ENCODE measurements around the gene AUTS2.

AUTS2 gene

GRCh38 chr7:70460562-70460961 lies 862.3 kb downstream of the AUTS2 start:
- no peak for DNase-seq (ENCODE audit: low spot score)

GRCh38 chr7:70463352-70463938 lies 865.2 kb downstream of the AUTS2 start:
- DNase-seq (ENCODE audit: low spot score) = no peak

DNA sequence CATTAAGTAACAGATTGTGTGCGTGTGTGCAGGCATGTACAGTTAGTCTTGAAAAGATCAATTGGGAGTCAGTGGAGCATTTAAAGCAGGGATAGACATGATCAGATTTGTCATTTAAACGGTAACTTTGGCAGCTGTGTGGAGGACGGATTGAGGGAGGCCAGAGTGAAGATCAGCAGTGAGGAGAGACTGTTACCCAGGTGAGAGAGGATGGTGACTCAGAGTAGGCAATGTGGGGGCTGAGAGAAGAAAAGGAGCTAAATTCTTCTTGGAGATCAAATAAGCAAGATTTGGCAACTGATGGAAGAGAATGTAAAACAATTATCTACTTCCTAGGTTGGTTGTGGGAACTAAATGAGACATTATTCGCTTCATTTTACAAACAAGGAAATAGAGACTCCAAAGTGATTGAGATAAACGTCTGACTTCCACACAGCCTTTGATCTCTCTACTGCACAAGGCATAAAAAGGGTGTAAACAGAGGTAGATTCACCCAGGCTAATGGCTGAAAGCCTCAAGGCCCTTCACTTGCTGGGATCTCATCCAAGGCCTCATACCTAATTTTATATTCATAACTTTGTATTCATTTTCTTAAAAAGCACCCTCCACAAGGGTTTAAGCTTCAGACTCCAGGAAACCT lies 868.6 kb downstream of the AUTS2 start:
- DNase-seq (ENCODE audit: low spot score) = no peak

DNA sequence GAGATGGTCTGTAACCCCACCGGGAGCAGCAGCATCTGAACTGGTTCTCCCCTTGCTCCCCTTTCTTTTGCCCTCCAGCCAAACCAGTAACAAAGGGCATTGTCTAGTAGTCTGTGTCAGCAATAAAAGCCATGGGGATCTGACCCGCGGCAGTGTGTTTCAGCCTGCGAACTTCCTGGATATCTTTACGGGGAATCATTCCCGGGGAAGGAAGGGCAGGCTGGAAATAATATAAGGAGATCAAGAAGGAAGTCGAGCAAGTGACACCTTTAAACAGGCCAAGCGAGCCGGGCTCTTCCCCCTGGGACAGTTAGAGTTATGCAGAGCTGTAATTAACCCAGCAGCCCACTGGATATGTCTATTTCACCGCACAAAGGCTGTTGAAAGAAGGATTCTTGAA lies 872.5 kb downstream of the AUTS2 start:
- DNase-seq (ENCODE audit: low spot score) = no peak

DNA sequence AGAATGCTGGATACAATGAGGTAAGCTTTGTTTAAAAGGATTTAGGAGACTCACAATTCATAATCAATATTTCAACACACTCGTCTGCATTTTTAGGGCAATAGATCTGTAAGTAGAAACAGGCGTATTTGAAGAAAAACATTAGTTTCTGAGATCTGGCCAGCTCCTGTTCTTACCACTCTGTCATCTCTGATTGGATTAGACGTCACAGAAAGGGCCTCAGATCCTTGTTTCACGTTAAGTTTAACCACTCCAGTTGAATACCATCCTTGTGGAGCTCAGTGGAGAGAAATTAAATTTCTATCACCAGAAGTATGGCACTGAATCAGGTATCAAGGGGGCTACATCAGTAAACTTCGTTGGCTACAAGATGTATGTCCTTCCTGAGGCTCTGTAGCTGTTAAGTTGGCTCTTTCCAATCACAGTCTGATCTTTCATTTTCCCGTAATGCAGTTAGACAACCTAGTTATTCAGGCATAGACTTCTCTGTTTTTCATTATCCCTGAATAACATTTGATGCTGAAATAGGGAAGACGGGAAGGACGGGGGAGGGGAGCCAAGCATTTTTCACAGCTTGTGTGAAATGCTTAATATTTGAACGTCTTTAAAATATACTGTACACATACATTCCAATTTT lies 874.4 kb downstream of the AUTS2 start:
- no peak for DNase-seq (ENCODE audit: low spot score)

- no peak for DNase-seq (ENCODE audit: low spot score)
Observed at GRCh38 chr7:70474639-70475234, 876.5 kb downstream of the AUTS2 start.

DNA sequence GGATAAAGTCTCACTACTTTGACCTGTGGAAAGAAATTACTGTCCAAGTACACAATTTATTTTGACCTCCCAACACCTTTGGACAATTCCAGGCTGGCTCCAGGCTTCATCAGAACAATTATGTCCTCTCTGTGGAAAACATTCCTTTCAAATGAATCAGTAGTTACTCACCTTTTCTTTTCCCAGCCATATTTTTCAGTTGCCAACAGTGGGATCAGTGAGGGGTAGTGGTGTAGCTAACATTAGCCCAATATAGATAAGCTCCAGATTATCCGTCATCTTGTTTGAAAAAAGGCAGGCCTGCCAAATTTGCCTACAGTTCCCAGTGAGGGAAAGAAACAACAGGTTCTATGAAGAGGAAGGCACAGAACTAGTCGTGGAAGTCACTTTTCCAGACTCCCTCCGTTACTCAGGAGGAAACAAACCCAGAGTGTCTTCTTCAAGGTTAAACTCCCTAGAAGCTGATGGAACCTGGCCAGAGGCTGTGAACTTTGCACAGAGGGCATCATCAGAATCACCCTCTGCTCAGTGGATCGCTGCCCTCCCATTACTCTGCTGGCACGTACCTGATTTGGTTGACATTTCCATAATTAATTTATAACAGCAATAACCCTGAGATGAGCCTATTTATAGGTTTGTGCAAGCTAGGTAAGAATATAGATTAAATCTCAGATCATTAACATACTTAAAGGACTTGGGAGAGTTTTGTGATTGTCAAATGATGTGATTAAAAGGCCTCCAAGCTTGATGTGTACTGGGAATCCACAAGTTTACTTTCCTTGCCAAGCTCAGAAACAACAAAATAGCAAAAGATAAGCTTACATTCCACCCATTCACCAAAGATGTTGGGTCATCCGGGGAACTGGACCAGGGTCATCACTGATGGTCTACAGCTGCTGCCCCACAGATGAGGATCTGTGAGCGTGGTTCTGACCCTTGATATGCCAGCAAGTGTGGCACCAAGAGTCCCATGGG lies 879.0 kb downstream of the AUTS2 start:
- peak; percentile 14 for DNase-seq (ENCODE audit: low spot score)

DNA sequence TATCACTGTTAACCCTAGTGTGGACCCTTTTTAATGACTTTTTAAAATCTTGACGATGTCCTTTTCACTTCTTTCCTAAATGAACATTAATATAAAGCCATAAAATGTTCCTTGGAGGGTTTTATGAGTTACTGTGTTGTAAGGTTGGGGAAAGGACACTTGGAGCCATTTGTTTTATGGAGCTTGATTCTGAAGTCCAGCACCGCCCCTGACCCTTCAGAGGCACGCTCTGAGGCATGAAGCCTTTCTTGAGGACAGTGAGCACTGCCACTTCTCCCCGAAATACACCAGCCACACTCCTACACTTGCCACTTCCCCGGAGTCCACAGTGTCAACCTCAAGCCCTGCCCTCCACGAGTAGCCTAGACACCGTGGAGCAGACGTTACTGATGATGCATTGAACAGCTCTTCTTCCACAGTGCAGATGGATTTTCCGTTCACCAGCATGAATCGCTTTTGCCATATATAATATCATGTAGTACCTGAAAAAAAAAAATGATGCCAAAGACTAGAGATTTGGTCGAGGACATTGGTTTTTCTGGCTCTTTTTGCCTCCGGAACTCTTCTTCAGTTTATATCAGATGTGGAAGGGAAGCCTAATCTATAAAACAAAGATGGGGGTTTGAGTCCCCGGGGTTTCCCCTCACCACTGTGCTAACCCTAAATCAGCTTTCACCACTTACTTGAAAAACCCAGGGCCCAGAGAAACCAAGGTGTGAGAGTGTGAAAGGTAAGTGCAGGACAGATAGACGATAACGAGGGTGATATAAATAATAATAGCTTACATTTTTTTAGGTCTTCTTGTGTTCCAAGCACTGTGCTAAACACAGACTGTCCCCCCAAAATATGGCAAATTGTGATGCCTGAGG lies 881.1 kb downstream of the AUTS2 start:
- DNase-seq (ENCODE audit: low spot score) = no peak

- peak; percentile 18 for DNase-seq (ENCODE audit: low spot score)
Observed at GRCh38 chr7:70480927-70481569, 882.8 kb downstream of the AUTS2 start.

DNA sequence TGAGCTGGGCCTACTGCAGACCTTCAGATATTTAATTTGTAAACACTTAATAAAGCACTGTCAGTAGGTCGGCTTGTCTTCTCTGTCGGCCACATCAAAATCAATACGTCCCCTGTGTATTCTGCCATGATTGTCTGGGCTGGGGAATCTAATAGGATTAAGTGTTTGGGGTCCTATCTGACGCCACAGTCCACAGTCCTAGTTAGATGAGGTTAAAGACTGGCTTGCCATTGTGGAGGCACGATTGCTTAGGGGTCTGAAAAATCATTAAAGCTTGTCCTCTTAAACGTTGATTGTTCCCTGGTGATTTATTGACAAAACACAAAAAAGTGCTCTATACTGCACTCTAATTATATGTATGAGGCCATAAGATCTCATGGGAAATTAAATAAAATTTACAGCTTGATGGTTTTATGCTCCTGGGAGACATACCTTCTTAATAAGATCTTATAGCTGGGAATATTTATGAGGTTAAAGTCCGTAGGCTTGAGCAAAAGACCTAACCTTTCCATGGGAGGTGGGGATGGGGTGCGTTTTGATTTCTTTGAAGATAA lies 883.4 kb downstream of the AUTS2 start:
- DNase-seq (ENCODE audit: low spot score) = no peak

DNA sequence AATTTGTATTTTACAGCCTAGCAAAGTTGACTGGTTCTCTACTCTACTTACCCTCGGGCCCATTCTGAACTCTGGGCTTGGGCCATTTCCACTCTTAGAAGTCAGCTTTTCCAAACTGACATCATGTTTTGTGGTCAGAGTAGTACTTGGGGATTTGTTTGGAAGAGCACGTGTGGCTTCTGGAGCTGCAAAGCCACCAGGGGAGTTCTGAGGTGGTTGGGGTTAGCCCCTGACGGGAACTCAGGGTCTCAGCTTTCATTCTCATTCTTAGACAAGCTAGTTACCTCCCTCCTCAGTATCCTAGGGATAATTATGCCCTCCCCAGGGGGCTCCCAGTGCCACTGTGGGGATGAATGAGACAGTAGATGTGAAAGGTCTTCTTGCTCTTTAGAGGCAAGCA lies 886.0 kb downstream of the AUTS2 start:
- DNase-seq (ENCODE audit: low spot score) = no peak

- no peak for DNase-seq (ENCODE audit: low spot score)
Observed at GRCh38 chr7:70486977-70487376, 888.7 kb downstream of the AUTS2 start.

GRCh38 chr7:70487428-70487827 lies 889.2 kb downstream of the AUTS2 start:
- DNase-seq (ENCODE audit: low spot score) = no peak

DNA sequence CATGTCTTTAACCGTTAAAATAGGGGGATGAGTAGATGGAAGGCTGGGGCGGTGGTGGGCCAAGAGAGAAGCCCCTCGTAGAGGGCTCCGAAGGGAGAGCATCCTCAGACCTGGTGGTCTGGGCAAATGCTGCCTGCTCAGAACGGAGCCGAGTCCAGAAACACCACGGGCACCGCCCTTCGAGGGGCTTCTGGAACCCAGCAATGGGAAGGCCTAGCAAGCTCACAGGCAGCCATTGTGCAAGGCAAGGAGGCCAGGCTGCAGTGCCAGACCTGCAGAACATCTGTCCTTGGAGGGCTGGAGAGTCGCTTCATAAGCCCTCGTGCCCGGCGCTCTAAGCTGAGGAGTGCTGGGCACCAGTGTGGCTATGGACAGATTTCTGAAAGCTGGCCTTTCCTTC lies 889.6 kb downstream of the AUTS2 start:
- no peak for DNase-seq (ENCODE audit: low spot score)

DNA sequence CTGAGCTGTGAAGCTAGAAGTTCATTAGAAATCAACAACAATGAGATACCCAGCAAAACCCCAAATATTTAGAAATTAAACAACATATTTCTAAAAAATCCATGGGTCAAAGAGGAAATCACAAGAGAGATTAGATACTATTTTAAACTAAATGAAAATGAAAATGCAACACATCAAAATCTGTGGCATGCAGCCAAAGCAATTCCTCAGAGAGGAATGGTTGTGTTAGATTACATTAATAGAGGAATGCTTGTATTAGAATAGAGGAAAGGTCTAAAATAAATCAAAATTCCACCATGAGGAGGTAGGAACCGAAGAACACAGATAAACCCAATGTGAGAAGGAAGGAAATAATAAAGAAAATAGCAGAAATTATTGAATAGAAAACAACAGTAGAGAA lies 891.5 kb downstream of the AUTS2 start:
- no peak for DNase-seq (ENCODE audit: low spot score)

GRCh38 chr7:70492625-70493024 lies 894.4 kb downstream of the AUTS2 start:
- DNase-seq (ENCODE audit: low spot score) = no peak

- DNase-seq (ENCODE audit: low spot score) = no peak
Observed at GRCh38 chr7:70494225-70495032, 896.2 kb downstream of the AUTS2 start.

GRCh38 chr7:70495033-70495376 lies 896.7 kb downstream of the AUTS2 start:
- DNase-seq (ENCODE audit: low spot score) = no peak

GRCh38 chr7:70497793-70498192 lies 899.5 kb downstream of the AUTS2 start:
- no peak for DNase-seq (ENCODE audit: low spot score)
